GM12864 (cell line): ENCODE data around the gene RFX2.

Experiments used
- DNase-seq: peaks from one replicate; pipeline ENCODE4 v3.0.0-alpha.2; 2011; ENCODE audit warnings: low read depth
- H3K4me3 ChIP-seq: 2 replicates; pipeline ENCODE4 v1.5.1; 2011; ENCODE audit warnings: mild to moderate bottlenecking, low read depth, low read length, control low read depth
- TF ChIP-seq, protein P1 (sequence below): IDR thresholded peaks from 2 replicates; pipeline ENCODE4 v1.5.1; 2011; ENCODE audit warnings: low read depth, mild to moderate bottlenecking, moderate library complexity, low read length, control low read depth, inconsistent platforms; ENCODE audit errors: missing control alignments

Gene RFX2

GRCh38 chr19:6047256-6047655, 63.0 kb downstream of the RFX2 start:
- DNase-seq, result no peak
- H3K4me3 ChIP-seq, result no peak overlapping the region
- TF ChIP-seq, protein P1, sequence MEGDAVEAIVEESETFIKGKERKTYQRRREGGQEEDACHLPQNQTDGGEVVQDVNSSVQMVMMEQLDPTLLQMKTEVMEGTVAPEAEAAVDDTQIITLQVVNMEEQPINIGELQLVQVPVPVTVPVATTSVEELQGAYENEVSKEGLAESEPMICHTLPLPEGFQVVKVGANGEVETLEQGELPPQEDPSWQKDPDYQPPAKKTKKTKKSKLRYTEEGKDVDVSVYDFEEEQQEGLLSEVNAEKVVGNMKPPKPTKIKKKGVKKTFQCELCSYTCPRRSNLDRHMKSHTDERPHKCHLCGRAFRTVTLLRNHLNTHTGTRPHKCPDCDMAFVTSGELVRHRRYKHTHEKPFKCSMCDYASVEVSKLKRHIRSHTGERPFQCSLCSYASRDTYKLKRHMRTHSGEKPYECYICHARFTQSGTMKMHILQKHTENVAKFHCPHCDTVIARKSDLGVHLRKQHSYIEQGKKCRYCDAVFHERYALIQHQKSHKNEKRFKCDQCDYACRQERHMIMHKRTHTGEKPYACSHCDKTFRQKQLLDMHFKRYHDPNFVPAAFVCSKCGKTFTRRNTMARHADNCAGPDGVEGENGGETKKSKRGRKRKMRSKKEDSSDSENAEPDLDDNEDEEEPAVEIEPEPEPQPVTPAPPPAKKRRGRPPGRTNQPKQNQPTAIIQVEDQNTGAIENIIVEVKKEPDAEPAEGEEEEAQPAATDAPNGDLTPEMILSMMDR, result no peak

GRCh38 chr19:6045108-6045507, 65.2 kb downstream of the RFX2 start:
- no peak for DNase-seq
- no peak overlapping the region for H3K4me3 ChIP-seq
- TF ChIP-seq, protein P1, result no peak

GRCh38 chr19:6044056-6044805, 66.1 kb downstream of the RFX2 start:
- no peak overlapping the region for H3K4me3 ChIP-seq
- TF ChIP-seq, protein P1, result no peak
- no peak for DNase-seq

DNA sequence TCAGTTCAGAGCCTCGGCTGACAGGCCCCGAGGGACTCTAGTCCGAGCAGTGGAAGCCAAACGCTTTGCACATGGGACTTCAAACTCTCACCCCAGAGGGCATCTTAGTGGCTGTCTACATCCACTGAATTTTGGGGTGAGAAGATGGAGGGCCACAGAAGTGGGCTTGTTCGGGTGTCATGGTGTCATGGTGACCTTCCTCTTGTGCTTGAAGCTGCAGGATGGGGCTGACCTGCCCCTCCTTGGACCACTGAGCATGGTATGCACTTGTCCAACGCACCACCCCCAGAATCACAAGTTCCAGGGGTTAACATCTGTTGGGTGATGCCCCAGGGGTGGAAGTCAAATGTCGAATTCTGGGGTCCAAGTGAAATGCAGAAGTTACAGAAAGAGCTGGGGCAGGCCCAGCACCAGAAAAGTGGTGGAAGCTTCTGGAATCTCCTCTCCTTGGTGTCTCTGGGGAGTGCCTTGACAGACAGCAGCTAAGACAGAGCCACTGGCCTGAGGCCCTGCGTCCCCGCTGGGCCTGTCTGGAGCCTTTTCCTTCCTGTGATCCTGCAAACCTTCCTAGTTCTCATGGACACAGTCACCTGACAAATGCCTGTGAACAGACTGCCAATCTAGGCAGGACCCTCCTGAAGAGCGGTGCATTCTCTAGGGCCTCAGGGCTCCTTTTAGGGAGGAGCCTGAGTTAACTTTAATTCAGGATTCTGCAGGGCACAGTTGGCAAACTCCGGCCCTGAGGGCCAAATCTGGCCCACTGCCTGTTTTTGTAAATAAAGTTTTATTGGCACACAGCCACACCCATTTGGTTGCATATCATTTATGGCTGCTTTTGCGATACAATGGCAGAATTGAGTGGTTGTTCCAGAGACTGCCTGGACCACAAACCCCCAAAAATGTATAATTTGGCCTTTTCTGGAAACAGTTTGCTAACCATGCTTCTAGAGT, 67.2 kb downstream of the RFX2 start:
- no peak overlapping the region for H3K4me3 ChIP-seq
- TF ChIP-seq, protein P1, result no peak

DNA sequence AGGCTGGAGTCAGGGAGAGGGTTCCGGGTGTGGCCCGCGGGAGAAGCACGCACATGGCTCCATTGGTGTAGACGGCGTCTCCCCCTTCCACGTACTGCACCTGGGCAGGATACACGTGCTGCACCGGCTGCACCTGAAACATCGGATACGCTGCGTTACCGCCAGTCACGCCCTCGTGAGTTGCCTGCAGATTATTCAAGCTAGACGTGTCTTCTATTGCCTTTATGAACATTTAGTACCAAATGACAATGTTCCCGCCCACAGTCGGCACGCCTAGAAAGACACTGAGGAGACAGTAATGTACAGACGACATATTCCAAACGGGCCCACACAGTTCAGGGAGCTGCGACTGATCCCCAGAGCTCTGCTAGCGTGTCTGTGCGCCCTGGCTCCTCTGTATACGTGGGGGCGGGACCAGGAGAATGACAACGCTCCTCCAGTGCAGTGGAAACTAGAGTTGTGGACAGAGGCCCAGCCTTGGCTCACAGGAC, 68.3 kb downstream of the RFX2 start:
- DNase-seq, result no peak
- TF ChIP-seq, protein P1, result no peak
- H3K4me3 ChIP-seq, result no peak overlapping the region

More for the DNA sequence above, 67.2 kb downstream of the RFX2 start:
- DNase-seq, result no peak

DNA sequence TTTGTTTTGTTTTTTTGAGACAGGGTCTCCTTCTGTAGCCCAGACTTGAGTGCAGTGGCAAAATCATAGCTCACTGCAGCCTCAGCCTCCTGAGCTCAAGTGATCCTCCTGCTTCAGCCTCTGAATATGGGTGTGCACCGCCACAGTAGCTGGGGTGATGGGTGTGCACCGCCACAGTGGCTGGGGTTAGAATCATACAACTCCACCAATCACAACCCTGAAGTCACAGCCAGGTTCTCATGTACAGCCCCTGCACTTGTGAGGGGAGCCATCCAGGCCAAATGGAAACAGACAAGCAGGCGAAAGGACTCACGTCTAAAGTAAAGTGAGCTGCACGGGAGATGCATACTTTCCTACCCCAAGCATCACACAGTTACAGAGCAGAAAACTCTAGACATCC, 69.2 kb downstream of the RFX2 start:
- DNase-seq, result no peak
- TF ChIP-seq, protein P1, result no peak
- H3K4me3 ChIP-seq, result no peak overlapping the region
